ENCODE data around the gene AMELY.

- TF ChIP-seq EZH2 (IDR thresholded peaks at IDR 0.05; ENCODE audit: low read length, missing control alignments) (no peak), CTCF (conservative IDR thresholded peaks at IDR 0.05 in 1 of 2, IDR thresholded peaks at IDR 0.05 in 1 of 2; ENCODE audit: low read depth in 1 of 2, low read length in 2 of 2) (no peak)
Observed at GRCh38 chrY:6929237-6929636, 17.7 kb upstream of the AMELY start.

Data from fibroblast of lung (primary cell).